ENCODE results near the gene CAMK1D.
"Not testable (repeated sequence)": the region's sequence is repeated elsewhere in the genome, so short reads cannot be mapped to it uniquely, and the experiment has no call there.

The CAMK1D gene

DNA sequence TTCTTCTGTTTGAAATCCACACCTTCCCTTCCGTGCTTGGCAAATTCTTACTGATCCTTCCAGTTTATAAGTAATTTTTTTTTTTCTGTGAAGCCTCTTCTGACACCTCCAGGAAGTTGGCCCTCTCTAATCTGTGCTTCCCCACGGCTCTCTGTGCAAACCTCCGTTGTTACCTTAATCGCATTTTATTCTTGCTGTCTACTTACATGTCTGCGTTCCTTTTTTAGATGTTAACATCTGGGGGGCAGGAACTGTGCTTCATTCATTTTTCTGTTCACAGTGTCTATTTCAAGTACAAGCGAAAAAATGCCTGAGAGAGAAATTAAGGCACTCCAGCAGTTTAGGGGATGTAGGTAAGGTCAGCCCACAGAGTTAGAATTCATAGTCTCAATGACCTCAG is 8.4 kb upstream of the CAMK1D start:
- no peak for DNase-seq

DNA sequence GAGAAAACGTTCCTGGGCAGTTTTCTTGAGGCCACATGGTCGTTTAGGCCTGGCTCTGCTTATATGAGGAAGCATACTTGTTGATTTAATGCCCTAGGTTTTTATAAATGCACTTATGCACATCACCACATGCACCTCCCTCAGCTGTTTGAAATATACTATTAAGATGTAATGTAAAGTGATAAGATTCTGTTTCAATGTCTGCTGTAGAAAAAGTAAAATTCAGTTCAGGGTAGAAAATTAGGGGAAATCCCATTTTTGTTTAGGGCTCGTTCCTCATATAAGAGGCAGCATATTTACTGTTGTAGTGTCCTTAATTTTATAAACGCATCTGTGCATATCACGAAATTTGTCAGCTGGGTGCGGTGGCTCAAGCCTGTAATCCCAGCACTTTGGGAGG is 7.8 kb upstream of the CAMK1D start:
- DNase-seq, result no peak

DNA sequence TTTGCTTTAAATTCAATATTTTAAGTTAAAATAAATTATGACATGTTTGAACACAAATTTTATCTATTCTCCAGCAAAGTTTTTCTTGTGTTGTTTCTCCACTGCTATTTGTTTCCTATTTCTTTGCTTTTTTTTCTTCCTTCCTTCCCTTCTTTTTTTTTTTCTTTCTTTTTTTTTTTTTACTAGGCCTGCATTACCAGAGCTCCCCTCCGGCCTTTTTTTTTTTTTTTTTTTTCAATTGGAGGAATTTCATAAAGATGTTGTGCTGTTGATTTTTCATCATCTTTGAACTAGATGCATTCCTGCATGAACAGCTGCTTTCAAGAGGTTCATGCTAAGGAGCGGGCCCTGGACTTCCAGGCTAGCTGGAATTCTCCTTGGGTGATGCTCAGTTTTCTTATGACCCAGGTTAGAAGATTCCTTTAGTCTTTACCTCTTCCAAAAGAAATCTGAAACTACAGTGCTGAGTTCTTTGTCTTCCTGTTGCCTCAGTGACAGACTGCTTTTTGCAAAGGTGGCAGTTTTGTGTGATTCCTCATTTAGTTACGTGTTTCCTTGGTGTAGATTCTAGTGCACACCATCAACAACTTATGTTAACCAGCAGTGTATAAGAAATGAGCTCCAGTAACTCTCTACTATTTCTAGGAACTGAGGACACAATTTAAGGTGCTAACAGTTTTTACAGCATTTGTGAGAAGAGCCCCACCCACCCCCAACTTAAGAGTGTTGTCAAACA is 4.8 kb upstream of the CAMK1D start:
- DNase-seq, result no peak

DNA sequence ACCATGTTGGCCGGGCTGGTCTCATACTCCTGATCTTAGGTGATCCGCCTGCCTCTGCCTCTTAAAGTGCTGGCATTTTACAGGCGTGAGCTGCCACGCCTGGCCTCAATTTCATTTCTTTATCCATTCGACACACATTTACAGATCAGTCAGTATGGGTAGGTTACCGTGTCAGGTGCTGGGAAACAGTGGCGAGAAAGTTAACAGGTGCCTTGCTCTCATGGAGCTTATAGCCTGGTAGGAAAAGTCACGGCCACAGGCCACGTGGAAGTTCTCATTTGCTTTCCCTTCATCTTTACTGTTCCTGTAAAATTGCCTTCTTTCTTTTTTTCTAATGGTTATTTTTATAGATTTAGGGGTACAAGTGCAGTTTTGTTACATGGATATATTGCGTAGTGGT is 2.6 kb upstream of the CAMK1D start:
- DNase-seq, result no peak

GRCh38 chr10:12348294-12348869 is 965 bp upstream of the CAMK1D start:
- DNase-seq, result no peak

GRCh38 chr10:12349629-12350166 is 351 bp downstream of the CAMK1D start:
- DNase-seq, result peak; percentile 76 to 85

- peak; percentile 75 to 85 for DNase-seq
These were observed 973 bp downstream of the CAMK1D start for GRCh38 chr10:12350167-12350872.

GRCh38 chr10:12350925-12351324 is 1.6 kb downstream of the CAMK1D start:
- peak in 1 of 2 donors; percentile 19 for DNase-seq

DNA sequence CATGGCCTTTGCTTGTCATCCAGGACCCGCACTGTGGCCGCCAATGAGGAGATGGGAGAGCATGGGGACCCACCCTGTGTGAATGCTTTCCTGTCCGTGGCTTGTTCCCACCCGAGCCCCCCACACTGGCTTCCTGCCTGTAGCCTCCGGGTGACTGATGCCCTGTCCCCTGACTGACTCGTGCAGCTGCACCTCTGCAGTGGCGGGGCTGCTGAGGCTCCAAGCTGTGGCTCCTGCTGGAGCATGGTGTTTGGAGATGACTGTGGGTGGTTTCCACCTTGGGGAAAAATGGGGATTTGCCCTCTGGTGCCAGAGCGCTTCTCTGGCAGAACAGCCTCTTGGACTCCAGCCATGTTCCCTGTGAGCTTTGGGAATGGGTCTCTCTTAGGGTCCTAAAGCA is 2.1 kb downstream of the CAMK1D start:
- no peak for DNase-seq

GRCh38 chr10:12351889-12352288 is 2.5 kb downstream of the CAMK1D start:
- no peak for DNase-seq

- DNase-seq, result no peak
These were observed 4.3 kb downstream of the CAMK1D start for GRCh38 chr10:12353399-12354242.

- not testable (repeated sequence) for DNase-seq
These were observed 5.3 kb downstream of the CAMK1D start for GRCh38 chr10:12354696-12355095.

- DNase-seq, result no peak
These were observed 6.0 kb downstream of the CAMK1D start for GRCh38 chr10:12355384-12355783.

DNA sequence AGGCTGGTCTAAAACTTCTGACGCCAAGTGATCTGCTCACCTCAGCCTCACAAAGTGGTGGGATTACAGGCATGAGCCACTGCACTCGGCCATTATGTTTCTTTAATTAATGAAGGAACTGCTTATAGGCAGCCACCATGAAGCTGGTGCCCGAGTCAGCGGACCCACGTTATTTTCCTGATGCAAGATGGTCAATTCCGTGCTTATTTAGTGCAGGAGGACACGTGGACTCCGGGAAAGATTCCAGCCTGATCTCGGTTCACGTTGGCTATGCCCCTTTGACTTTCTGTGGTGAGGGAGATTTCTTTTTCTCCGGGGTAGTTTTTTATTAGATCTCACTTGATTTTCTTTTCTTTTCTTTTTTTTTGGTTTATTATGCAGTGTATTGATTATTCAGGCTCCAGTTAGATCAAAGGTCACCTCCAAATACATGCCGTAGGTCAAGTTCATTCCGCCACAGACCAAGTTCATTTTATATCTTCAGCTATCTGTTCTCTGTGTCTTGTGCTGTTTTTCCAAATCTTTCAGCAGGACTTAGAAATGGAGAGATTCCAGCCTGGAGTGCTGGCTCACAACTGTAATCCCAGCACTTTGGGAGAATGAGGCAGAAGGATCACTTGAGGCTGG is 8.3 kb downstream of the CAMK1D start:
- no peak for DNase-seq

- DNase-seq, result no peak
These were observed 9.7 kb downstream of the CAMK1D start for GRCh38 chr10:12358863-12359564.

DNA sequence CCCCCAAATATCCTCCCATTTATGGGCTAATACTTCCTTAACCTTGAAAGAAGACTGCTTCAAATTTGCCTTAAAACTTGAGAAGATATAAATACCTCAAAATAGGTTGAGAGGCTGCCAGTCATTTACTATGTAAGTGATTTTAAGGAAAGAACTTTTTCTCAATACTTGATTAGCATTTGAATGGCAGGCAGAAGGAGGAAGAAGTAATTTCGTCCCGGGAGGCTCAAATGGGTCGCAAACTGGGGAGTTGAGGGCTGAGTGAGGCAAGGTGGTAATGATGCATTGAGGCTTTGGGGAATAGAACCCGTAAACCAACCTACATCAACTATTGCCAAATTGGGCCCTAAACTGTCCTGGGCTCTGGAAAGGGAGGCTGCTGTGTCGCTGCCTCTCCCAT is 11.1 kb downstream of the CAMK1D start:
- DNase-seq, result no peak

GRCh38 chr10:12361115-12361514 is 11.8 kb downstream of the CAMK1D start:
- not testable (repeated sequence) for DNase-seq

DNA sequence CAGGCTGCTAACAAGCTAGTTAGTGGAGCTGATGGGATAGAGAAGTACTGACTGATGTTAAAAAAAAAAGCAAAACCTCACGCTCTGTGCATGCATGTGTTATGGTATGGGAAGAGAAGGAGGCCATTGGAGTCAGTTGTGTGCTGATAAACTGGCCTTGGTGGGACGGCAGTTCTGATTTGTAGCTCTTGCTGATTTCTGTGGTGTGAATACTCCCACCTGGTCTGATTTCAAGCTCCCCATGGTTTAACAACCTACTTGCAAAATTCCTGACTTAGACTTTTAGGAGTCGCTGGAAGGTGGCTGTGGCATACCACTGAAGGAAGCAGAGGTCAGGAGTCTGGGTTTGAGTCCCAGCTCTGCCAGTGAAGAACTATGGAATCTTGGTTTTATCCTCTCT is 15.2 kb downstream of the CAMK1D start:
- DNase-seq, result no peak

DNA sequence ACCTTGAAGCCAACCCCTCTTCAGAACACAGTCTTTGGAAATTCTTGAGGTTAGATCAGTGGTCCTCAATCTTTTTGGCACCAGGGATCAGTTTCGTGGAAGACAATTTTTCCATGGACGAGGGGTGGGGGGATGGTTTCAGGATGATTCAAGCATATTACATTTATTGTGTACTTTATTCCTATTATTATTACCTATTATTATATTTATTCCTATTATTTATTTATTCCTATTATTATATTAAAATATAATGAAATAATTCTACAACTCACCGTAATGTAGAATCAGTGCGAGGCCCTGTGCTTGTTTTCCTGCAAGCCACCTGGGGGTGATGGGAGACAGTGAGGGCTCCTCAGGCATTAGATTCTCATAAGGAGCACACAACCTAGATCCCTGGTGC is 17.9 kb downstream of the CAMK1D start:
- no peak for DNase-seq

- no peak for DNase-seq
These were observed 20.6 kb downstream of the CAMK1D start for GRCh38 chr10:12369982-12370381.

DNA sequence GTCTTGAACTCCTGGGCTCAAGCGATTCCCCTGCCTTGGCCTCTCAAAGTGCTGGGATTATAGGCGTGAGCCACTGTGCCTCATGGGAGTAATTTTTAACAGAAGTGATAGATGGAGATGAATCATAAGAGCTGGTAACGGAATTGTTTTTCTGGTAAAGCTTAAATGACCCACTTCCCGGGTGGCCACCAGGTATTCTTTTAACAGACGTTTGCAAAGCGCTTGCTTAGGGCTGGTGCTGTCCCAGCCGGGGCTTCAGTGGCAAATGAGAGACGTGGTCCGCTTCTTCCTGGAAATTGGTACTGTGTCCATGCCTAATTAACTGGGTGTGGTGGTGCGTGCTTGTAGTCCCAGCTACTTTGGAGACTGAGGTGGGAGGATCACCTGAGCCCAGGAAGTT is 23.5 kb downstream of the CAMK1D start:
- no peak for DNase-seq

GRCh38 chr10:12375076-12375504 is 25.7 kb downstream of the CAMK1D start:
- DNase-seq, result no peak
